Measurements from ENCODE around the gene PLEKHA3. TPM values are rescaled to one million over a fixed set of nuclear protein-coding genes. Genes with fewer than 3 reads are reported as not detected.
"Not testable (repeated sequence)": the region's sequence is repeated elsewhere in the genome, so short reads cannot be mapped to it uniquely, and the experiment has no call there.

Gene PLEKHA3
- total RNA-seq, 1 experiment from 2014 or later = 11.0 TPM

- Histone ChIP-seq H3K27me3 (ENCODE audit: low read length) (no peaks in the 10 kb centered on the region), H3K27ac (ENCODE audit: low read length) (no peak overlapping the region), H4K20me1 (ENCODE audit: insufficient read depth, low read depth, low read length) (no peaks in the 10 kb centered on the region), H2AFZ (ENCODE audit: low read length) (no peak overlapping the region), H3K4me1 (ENCODE audit: low read length) (peaks cover 16% of the 10 kb centered on the region), H3K9me3 (ENCODE audit: low read length) (no peaks in the 10 kb centered on the region), H3K4me3 (ENCODE audit: low read length) (no peak overlapping the region), H3K9me2 (replicated peaks; ENCODE audit: insufficient read depth, low read length) (no peaks in the 10 kb centered on the region), H3K9ac (ENCODE audit: low read length) (no peak overlapping the region), H3K79me2 (ENCODE audit: low read length) (peaks cover 26% of the 10 kb centered on the region), H3K36me3 (ENCODE audit: insufficient read depth, low read length) (0 out of 2 replicates have a peak, but pooled peaks cover 8% of the 10 kb centered on the region), H3K4me2 (ENCODE audit: low read depth, low read length, poor library complexity, severe bottlenecking) (no peak overlapping the region)
- no peak for DNase-seq
Measured at GRCh38 chr2:178521304-178522150, 41.3 kb downstream of the PLEKHA3 start.

DNA sequence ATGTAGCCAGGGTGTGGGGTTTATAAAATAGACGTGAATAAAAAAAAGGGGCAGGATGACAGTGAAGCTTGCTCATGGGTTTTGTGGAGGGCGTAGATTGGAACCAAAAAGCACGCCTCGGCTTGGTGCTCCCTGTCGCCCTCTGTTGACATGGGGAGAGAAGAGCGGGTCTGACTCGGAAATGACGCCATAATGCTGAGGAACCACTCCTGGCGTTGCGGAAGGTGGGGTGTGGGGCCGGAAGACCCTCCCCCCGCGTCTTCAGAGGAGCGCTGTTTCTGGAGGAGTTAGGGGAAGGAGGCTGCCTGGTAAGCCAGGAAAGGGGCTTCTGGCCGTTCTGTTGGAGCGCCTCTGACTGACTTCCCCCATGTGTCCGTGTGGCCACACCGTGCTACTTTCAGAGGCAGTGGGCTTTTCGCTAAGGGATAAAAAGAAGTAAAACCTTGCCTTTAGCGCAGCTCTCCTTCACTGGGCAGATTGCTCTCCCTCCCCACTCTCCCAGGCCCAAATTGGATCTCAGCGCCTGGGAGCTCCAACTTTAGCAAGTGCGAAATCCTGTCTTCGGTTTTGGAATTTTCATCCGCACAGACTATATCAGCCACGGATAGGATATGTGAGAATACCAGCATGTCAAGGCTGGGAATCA, 42.8 kb downstream of the PLEKHA3 start:
- Histone ChIP-seq H3K9me2 (replicated peaks; ENCODE audit: insufficient read depth, low read length) (no peaks in the 10 kb centered on the region), H3K4me2 (ENCODE audit: low read depth, low read length, poor library complexity, severe bottlenecking) (peak overlapping the region; percentile 79), H3K4me3 (ENCODE audit: low read length) (peak overlapping the region; percentile 73), H4K20me1 (ENCODE audit: insufficient read depth, low read depth, low read length) (no peaks in the 10 kb centered on the region), H3K27ac (ENCODE audit: low read length) (peak overlapping the region; percentile 38; the same call in 1 of the 2 replicates), H3K9me3 (ENCODE audit: low read length) (no peaks in the 10 kb centered on the region), H3K27me3 (ENCODE audit: low read length) (no peaks in the 10 kb centered on the region), H3K9ac (ENCODE audit: low read length) (peak overlapping the region; percentile 88), H2AFZ (ENCODE audit: low read length) (peak overlapping the region; percentile 37; the same call in 1 of the 2 replicates), H3K4me1 (ENCODE audit: low read length) (peaks cover 14% of the 10 kb centered on the region), H3K36me3 (ENCODE audit: insufficient read depth, low read length) (peaks cover 8% of the 10 kb centered on the region; the same call in 1 of the 2 replicates), H3K79me2 (ENCODE audit: low read length) (peaks cover 42% of the 10 kb centered on the region)
- DNase-seq = peak; percentile 97

DNA sequence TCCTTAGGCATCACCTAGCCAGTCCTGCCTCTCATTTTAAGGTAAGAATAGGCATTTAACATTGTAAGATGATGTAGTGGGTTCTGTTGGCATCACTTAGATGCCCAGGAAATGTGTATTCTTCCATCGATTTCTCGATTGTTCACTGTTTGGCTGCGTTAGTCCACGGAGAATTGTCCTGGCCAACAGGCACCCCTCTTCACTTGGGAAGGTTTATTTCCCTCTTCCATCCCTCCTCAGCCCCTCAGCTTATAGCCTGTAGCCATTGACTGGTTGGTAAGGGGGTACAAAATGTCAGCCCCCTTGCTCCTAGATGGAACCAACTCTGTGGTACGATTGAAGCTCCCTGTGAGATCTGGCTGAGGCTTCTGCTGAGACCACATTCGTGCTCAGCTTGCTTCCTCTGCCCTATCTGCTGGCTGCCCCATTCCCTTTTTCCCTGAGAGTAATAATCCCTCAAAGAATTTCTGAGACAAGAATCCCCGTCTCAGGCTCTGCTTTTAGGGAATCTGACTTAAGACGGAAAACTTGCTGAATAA, 43.4 kb downstream of the PLEKHA3 start:
- Histone ChIP-seq H3K9ac (ENCODE audit: low read length) (peak overlapping the region; percentile 88), H3K4me1 (ENCODE audit: low read length) (peaks cover 16% of the 10 kb centered on the region), H3K4me2 (ENCODE audit: low read depth, low read length, poor library complexity, severe bottlenecking) (peak overlapping the region; percentile 79), H3K27ac (ENCODE audit: low read length) (peak overlapping the region; percentile 38; the same call in 1 of the 2 replicates), H3K4me3 (ENCODE audit: low read length) (peak overlapping the region; percentile 73), H3K9me3 (ENCODE audit: low read length) (no peaks in the 10 kb centered on the region), H3K79me2 (ENCODE audit: low read length) (peaks cover 48% of the 10 kb centered on the region), H3K9me2 (replicated peaks; ENCODE audit: insufficient read depth, low read length) (no peaks in the 10 kb centered on the region), H4K20me1 (ENCODE audit: insufficient read depth, low read depth, low read length) (no peaks in the 10 kb centered on the region), H3K27me3 (ENCODE audit: low read length) (no peaks in the 10 kb centered on the region), H2AFZ (ENCODE audit: low read length) (no peak overlapping the region), H3K36me3 (ENCODE audit: insufficient read depth, low read length) (peaks cover 10% of the 10 kb centered on the region; the same call in 1 of the 2 replicates)
- peak; percentile 57 for DNase-seq

DNA sequence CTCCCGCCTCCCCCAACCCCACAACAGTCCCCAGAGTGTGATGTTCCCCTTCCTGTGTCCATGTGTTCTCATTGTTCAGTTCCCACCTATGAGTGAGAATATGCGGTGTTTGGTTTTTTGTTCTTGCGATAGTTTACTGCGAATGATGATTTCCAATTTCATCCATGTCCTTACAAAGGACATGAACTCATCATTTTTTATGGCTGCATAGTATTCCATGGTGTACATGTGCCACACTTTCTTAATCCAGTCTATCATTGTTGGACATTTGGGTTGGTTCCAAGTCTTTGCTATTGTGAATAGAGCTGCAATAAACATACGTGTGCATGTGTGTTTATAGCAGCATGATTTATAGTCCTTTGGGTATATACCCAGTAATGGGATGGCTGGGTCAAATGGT, 44.8 kb downstream of the PLEKHA3 start:
- not testable (repeated sequence) for H3K9me2 ChIP-seq (replicated peaks; ENCODE audit: insufficient read depth, low read length); H3K4me2 ChIP-seq (ENCODE audit: low read depth, low read length, poor library complexity, severe bottlenecking); H3K27me3 ChIP-seq (ENCODE audit: low read length); H3K27ac ChIP-seq (ENCODE audit: low read length); H2AFZ ChIP-seq (ENCODE audit: low read length); H3K9ac ChIP-seq (ENCODE audit: low read length); H4K20me1 ChIP-seq (ENCODE audit: insufficient read depth, low read depth, low read length); H3K4me3 ChIP-seq (ENCODE audit: low read length); DNase-seq; H3K9me3 ChIP-seq (ENCODE audit: low read length)
- Histone ChIP-seq H3K79me2 (ENCODE audit: low read length) (peaks cover 61% of the 10 kb centered on the region), H3K4me1 (ENCODE audit: low read length) (peaks cover 29% of the 10 kb centered on the region), H3K36me3 (ENCODE audit: insufficient read depth, low read length) (peaks cover 10% of the 10 kb centered on the region; the same call in 1 of the 2 replicates)

DNA sequence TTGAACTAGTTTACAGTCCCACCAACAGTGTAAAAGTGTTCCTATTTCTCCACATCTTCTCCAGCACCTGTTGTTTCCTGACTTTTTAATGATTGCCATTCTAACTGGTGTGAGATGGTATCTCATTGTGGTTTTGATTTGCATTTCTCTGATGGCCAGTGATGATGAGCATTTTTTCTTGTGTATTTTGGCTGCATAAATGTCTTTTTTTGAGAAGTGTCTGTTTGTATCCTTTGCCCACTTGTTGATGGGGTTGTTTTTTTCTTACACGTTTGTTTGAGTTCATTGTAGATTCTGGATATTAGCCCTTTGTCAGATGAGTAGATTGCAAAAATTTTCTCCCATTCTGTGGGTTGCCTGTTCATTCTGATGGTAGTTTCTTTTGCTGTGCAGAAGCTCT, 45.2 kb downstream of the PLEKHA3 start:
- H3K4me2 ChIP-seq (ENCODE audit: low read depth, low read length, poor library complexity, severe bottlenecking); H3K27me3 ChIP-seq (ENCODE audit: low read length); H3K9me3 ChIP-seq (ENCODE audit: low read length); H3K9me2 ChIP-seq (replicated peaks; ENCODE audit: insufficient read depth, low read length); DNase-seq; H4K20me1 ChIP-seq (ENCODE audit: insufficient read depth, low read depth, low read length); H3K9ac ChIP-seq (ENCODE audit: low read length); H2AFZ ChIP-seq (ENCODE audit: low read length); H3K4me3 ChIP-seq (ENCODE audit: low read length); H3K27ac ChIP-seq (ENCODE audit: low read length): not testable (repeated sequence)
- H3K79me2 ChIP-seq (ENCODE audit: low read length) = peaks cover 65% of the 10 kb centered on the region
- peaks cover 32% of the 10 kb centered on the region for H3K4me1 ChIP-seq (ENCODE audit: low read length)
- peaks cover 14% of the 10 kb centered on the region; the same call in 1 of the 2 replicates for H3K36me3 ChIP-seq (ENCODE audit: insufficient read depth, low read length)

GRCh38 chr2:178526256-178526655, 46.0 kb downstream of the PLEKHA3 start:
- peaks cover 22% of the 10 kb centered on the region for H3K36me3 ChIP-seq (ENCODE audit: insufficient read depth, low read length)
- H3K4me3 ChIP-seq (ENCODE audit: low read length) = no peak overlapping the region
- H2AFZ ChIP-seq (ENCODE audit: low read length) = no peak overlapping the region
- H3K27me3 ChIP-seq (ENCODE audit: low read length) = no peaks in the 10 kb centered on the region
- H3K4me1 ChIP-seq (ENCODE audit: low read length) = peaks cover 32% of the 10 kb centered on the region
- no peak overlapping the region for H3K4me2 ChIP-seq (ENCODE audit: low read depth, low read length, poor library complexity, severe bottlenecking)
- H3K27ac ChIP-seq (ENCODE audit: low read length) = no peak overlapping the region
- H3K9me3 ChIP-seq (ENCODE audit: low read length) = no peaks in the 10 kb centered on the region
- peaks cover 73% of the 10 kb centered on the region for H3K79me2 ChIP-seq (ENCODE audit: low read length)
- DNase-seq = no peak
- H3K9me2 ChIP-seq (replicated peaks; ENCODE audit: insufficient read depth, low read length) = no peaks in the 10 kb centered on the region
- no peak overlapping the region for H3K9ac ChIP-seq (ENCODE audit: low read length)
- no peaks in the 10 kb centered on the region for H4K20me1 ChIP-seq (ENCODE audit: insufficient read depth, low read depth, low read length)

DNA sequence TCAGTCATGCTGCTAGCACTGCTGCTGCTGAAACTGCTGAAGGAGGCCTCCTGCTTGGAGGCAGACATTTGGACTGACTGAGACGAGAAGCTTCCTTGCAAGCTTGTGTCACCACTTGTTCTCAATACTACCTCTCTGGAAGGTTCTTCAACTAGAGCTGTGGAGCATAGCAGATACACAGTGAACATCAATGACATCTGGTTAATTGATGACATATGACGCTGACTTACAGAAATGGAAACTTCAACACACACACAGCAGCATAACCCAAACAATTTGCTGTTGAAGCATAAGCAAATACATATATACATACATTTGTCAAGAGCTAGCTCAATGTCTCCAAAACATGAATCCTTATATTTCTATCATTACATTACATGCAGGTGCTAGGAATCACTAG, 47.3 kb downstream of the PLEKHA3 start:
- H4K20me1 ChIP-seq (ENCODE audit: insufficient read depth, low read depth, low read length) = no peaks in the 10 kb centered on the region
- no peak overlapping the region for H2AFZ ChIP-seq (ENCODE audit: low read length)
- H3K27me3 ChIP-seq (ENCODE audit: low read length) = no peaks in the 10 kb centered on the region
- H3K4me3 ChIP-seq (ENCODE audit: low read length) = no peak overlapping the region
- no peak overlapping the region for H3K9ac ChIP-seq (ENCODE audit: low read length)
- H3K79me2 ChIP-seq (ENCODE audit: low read length) = peaks cover 87% of the 10 kb centered on the region
- no peak overlapping the region for H3K4me2 ChIP-seq (ENCODE audit: low read depth, low read length, poor library complexity, severe bottlenecking)
- H3K36me3 ChIP-seq (ENCODE audit: insufficient read depth, low read length) = peaks cover 32% of the 10 kb centered on the region
- H3K27ac ChIP-seq (ENCODE audit: low read length) = no peak overlapping the region
- DNase-seq = no peak
- no peaks in the 10 kb centered on the region for H3K9me2 ChIP-seq (replicated peaks; ENCODE audit: insufficient read depth, low read length)
- H3K9me3 ChIP-seq (ENCODE audit: low read length) = no peaks in the 10 kb centered on the region
- H3K4me1 ChIP-seq (ENCODE audit: low read length) = peaks cover 31% of the 10 kb centered on the region

- Histone ChIP-seq H3K36me3 (ENCODE audit: insufficient read depth, low read length) (peaks cover 39% of the 10 kb centered on the region), H3K79me2 (ENCODE audit: low read length) (peaks cover 91% of the 10 kb centered on the region), H3K4me2 (ENCODE audit: low read depth, low read length, poor library complexity, severe bottlenecking) (no peak overlapping the region), H3K27me3 (ENCODE audit: low read length) (no peaks in the 10 kb centered on the region), H3K27ac (ENCODE audit: low read length) (no peak overlapping the region), H3K9me3 (ENCODE audit: low read length) (no peaks in the 10 kb centered on the region), H3K4me1 (ENCODE audit: low read length) (peaks cover 29% of the 10 kb centered on the region), H3K9me2 (replicated peaks; ENCODE audit: insufficient read depth, low read length) (no peaks in the 10 kb centered on the region), H2AFZ (ENCODE audit: low read length) (no peak overlapping the region), H3K9ac (ENCODE audit: low read length) (no peak overlapping the region), H3K4me3 (ENCODE audit: low read length) (no peak overlapping the region), H4K20me1 (ENCODE audit: insufficient read depth, low read depth, low read length) (no peaks in the 10 kb centered on the region)
- DNase-seq = no peak
Measured at GRCh38 chr2:178528647-178529046, 48.4 kb downstream of the PLEKHA3 start.
